ENCODE results near the gene SLC5A11. TPM values are rescaled to one million over a fixed set of nuclear protein-coding genes. Genes with fewer than 3 reads are reported as not detected.

The SLC5A11 gene
- total and polyA plus RNA-seq, 4 donors, result 0.05 to 1.1 TPM; not detected in 2

DNA sequence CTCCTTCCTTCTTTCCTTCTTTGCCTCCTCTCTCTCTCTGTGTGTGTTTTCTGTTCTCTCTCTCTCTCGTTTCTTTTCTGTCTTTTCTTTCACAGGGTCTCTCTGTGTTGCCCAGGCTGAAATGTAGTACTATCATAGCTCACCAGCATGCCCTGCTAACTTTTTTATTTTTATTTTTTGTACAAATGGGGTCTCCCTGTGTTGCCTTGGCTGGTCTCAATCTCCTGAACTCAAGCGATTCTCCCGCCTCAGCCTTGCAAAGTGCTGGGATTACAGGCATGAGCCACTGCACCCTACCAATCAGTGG lies 1.5 kb downstream of the SLC5A11 start:
- no peak for TF ChIP-seq CTCF (IDR thresholded peaks at IDR 0.05; ENCODE audit: control extremely low read depth, extremely low read depth)
- no peak overlapping the region for H3K9ac ChIP-seq (ENCODE audit: insufficient read depth in 1 of 2, low read length in 2 of 2)
- peaks cover 0 to 3% (median 0%) of the 10 kb centered on the region in 4 donors for H3K9me3 ChIP-seq (ENCODE audit: control insufficient read depth in 4 of 4, insufficient read depth in 3 of 4, low read length in 3 of 4)
- H3K27ac ChIP-seq (ENCODE audit: low read depth in 1 of 2, low read length in 1 of 2), result no peak overlapping the region
- no peaks in the 10 kb centered on the region for H3K36me3 ChIP-seq (ENCODE audit: control insufficient read depth in 4 of 4, insufficient read depth in 4 of 4, low read length in 4 of 4)
- H3K4me1 ChIP-seq (ENCODE audit: control insufficient read depth in 5 of 5, insufficient read depth in 5 of 5, low read length in 5 of 5), result no peaks in the 10 kb centered on the region
- H3K27me3 ChIP-seq (ENCODE audit: control insufficient read depth in 3 of 3, insufficient read depth in 3 of 3, low read length in 2 of 3), result no peaks in the 10 kb centered on the region
- ATAC-seq (ENCODE audit: insufficient read depth, low FRiP score), result no peak
- DNase-seq, result no peak
- H3K4me3 ChIP-seq, result no peak overlapping the region
- 88 to 90% methylated on average over 3 of the region's 3 CpGs for WGBS, 2 donors

DNA sequence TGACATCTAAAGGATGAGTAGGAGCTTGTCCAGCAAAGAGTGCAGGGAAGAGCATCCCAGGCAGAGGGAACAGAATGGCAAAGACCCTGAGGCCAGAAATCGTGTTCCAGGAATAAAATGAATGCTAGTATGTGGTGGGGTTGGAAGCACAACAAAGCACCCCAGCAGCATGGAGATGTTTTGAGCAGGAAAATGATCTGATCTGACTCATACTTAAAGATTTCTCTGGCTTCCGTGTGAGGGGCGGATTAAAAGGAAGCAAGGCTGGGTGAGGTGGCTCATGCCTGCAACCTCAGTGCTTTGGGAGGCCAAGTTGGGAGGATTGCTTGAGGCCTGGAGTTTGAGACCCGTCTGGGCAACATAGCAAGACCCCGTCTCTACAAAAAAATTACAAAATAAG lies 2.3 kb downstream of the SLC5A11 start:
- Histone ChIP-seq H3K27ac (ENCODE audit: low read depth in 1 of 2, low read length in 1 of 2) (no peak overlapping the region), H3K4me3 (no peak overlapping the region), H3K36me3 (ENCODE audit: control insufficient read depth in 4 of 4, insufficient read depth in 4 of 4, low read length in 4 of 4) (no peaks in the 10 kb centered on the region), H3K27me3 (ENCODE audit: control insufficient read depth in 3 of 3, insufficient read depth in 3 of 3, low read length in 2 of 3) (peaks cover 0 to 4% (median 0%) of the 10 kb centered on the region in 3 donors), H3K9me3 (ENCODE audit: control insufficient read depth in 4 of 4, insufficient read depth in 3 of 4, low read length in 3 of 4) (peaks cover 0 to 6% (median 0%) of the 10 kb centered on the region in 4 donors), H3K4me1 (ENCODE audit: control insufficient read depth in 5 of 5, insufficient read depth in 5 of 5, low read length in 5 of 5) (no peaks in the 10 kb centered on the region), H3K9ac (ENCODE audit: insufficient read depth in 1 of 2, low read length in 2 of 2) (no peak overlapping the region)
- 83 to 91% methylated on average over 5 of the region's 5 CpGs for WGBS, 2 donors
- DNase-seq (no peak), ATAC-seq (ENCODE audit: insufficient read depth, low FRiP score) (no peak)
- no peak for TF ChIP-seq CTCF (IDR thresholded peaks at IDR 0.05; ENCODE audit: control extremely low read depth, extremely low read depth)

DNA sequence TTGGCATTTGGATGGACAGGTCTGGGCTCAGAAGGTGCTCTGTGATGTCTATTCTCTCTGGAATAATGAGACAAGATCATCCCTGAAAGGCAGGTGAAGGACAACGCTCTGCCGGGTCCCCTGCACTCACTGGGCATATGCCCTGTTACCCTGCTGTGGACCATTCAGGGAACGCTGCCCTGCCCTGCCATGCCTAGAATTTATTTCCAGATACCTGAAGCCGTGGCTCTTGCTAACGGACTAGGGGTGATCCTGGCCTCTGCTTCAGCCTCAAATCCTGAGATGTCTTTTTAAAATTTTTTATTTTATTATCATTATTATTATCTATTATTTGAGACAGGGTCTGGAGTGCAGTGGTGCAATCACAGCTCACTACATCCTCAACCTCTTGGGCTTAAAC lies 3.9 kb downstream of the SLC5A11 start:
- DNase-seq (no peak), ATAC-seq (ENCODE audit: insufficient read depth, low FRiP score) (no peak)
- H3K9ac ChIP-seq (ENCODE audit: insufficient read depth in 1 of 2, low read length in 2 of 2), result no peak overlapping the region
- peaks cover 0 to 4% (median 0%) of the 10 kb centered on the region in 3 donors for H3K27me3 ChIP-seq (ENCODE audit: control insufficient read depth in 3 of 3, insufficient read depth in 3 of 3, low read length in 2 of 3)
- no peak for TF ChIP-seq CTCF (IDR thresholded peaks at IDR 0.05; ENCODE audit: control extremely low read depth, extremely low read depth)
- no peak overlapping the region for H3K4me3 ChIP-seq
- no peak overlapping the region for H3K27ac ChIP-seq (ENCODE audit: low read depth in 1 of 2, low read length in 1 of 2)
- H3K4me1 ChIP-seq (ENCODE audit: control insufficient read depth in 5 of 5, insufficient read depth in 5 of 5, low read length in 5 of 5), result peaks cover 0 to 4% (median 0%) of the 10 kb centered on the region in 5 donors
- peaks cover 0 to 6% (median 0%) of the 10 kb centered on the region in 4 donors for H3K9me3 ChIP-seq (ENCODE audit: control insufficient read depth in 4 of 4, insufficient read depth in 3 of 4, low read length in 3 of 4)
- 80 to 93% methylated on average over 5 of the region's 5 CpGs for WGBS, 2 donors
- H3K36me3 ChIP-seq (ENCODE audit: control insufficient read depth in 4 of 4, insufficient read depth in 4 of 4, low read length in 4 of 4), result no peaks in the 10 kb centered on the region

DNA sequence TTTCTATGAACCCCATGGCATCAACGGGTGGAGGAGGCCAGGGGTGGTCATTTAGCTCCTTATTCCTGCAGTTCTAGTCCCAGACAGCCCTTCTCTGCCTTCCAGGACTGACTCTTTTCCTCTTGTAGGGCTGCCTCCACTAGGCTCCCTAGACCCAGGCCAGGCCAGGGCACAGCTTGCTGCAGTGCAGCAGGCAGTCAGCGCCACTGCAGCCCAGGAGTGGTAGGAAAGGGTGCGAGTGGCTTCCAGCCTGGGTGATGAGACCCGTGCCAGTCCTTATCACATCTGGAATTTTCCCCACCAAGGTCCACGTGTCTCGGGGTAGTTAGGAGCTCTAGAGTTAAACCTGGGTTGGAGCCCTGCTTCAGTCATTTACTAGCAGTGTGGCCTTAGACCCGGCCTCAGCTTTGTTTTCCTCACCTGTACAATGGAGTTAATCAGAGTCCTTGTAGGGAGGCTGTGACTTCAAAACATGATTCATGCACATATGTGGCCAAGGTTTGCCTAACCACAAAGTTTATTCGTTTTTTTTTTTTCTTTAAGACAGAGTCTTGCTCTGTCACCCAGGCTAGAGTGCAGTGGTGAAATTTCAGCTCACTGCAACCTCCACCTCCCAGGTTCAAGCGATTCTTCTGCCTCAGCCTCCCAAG lies 4.7 kb downstream of the SLC5A11 start:
- Histone ChIP-seq H3K9ac (ENCODE audit: insufficient read depth in 1 of 2, low read length in 2 of 2) (no peak overlapping the region), H3K36me3 (ENCODE audit: control insufficient read depth in 4 of 4, insufficient read depth in 4 of 4, low read length in 4 of 4) (no peaks in the 10 kb centered on the region), H3K27ac (ENCODE audit: low read depth in 1 of 2, low read length in 1 of 2) (no peak overlapping the region), H3K4me3 (no peak overlapping the region), H3K4me1 (ENCODE audit: control insufficient read depth in 5 of 5, insufficient read depth in 5 of 5, low read length in 5 of 5) (peaks cover 0 to 4% (median 0%) of the 10 kb centered on the region in 5 donors), H3K9me3 (ENCODE audit: control insufficient read depth in 4 of 4, insufficient read depth in 3 of 4, low read length in 3 of 4) (peaks cover 0 to 6% (median 0%) of the 10 kb centered on the region in 4 donors), H3K27me3 (ENCODE audit: control insufficient read depth in 3 of 3, insufficient read depth in 3 of 3, low read length in 2 of 3) (peaks cover 0 to 4% (median 0%) of the 10 kb centered on the region in 3 donors)
- no peak for TF ChIP-seq CTCF (IDR thresholded peaks at IDR 0.05; ENCODE audit: control extremely low read depth, extremely low read depth)
- no peak for DNase-seq
- WGBS, 2 donors, result 72 to 81% methylated on average over 9 of the region's 9 CpGs
- no peak for ATAC-seq (ENCODE audit: insufficient read depth, low FRiP score)

Data from lung (tissue), 12 donors.